ENCODE measurements around the gene GPR151.
"Not testable (repeated sequence)": the region's sequence is repeated elsewhere in the genome, so short reads cannot be mapped to it uniquely, and the experiment has no call there.

GPR151 gene

DNA sequence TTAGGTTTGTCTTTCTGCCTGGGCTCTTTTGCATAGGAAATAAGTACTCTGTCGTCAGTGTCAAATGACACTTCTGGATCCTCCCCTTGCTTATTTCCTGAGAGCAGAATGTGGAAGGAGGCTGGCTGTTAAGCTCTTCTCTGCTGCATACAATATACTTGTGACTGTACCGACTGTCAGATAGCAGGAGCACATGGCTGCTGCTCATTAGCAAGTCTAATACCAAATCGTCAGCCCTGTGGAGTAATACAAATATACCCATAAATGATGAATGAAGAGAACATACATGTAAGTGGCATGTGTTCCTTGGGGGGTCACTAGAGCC, at the start of gene GPR151:
Gene GPR151 (minus strand): TSS at position 40 of the 325 bp plus-strand sequence. CDS start 77 bp downstream, outside the sequence.
- no peak for TF ChIP-seq Cebpa-rat (IDR thresholded peaks at IDR 0.05)
- H3K4me1 ChIP-seq: peaks cover 13% of the 10 kb centered on the region; the same call in 1 of the 2 replicates
- no peak within 1 kb of the TSS for H3K9ac ChIP-seq
- no peaks in the 10 kb centered on the region for H3K27me3 ChIP-seq
- H3K4me2 ChIP-seq: no peak within 1 kb of the TSS; the same call in 1 of the 2 replicates
- H3K36me3 ChIP-seq: peaks cover 18% of the 10 kb centered on the region
- no peak within 1 kb of the TSS for H3K27ac ChIP-seq
- H3K9me3 ChIP-seq: no peaks in the 10 kb centered on the region
- no peaks in the 10 kb centered on the region for H4K20me1 ChIP-seq
- H3K4me3 ChIP-seq: no peak within 1 kb of the TSS

DNA sequence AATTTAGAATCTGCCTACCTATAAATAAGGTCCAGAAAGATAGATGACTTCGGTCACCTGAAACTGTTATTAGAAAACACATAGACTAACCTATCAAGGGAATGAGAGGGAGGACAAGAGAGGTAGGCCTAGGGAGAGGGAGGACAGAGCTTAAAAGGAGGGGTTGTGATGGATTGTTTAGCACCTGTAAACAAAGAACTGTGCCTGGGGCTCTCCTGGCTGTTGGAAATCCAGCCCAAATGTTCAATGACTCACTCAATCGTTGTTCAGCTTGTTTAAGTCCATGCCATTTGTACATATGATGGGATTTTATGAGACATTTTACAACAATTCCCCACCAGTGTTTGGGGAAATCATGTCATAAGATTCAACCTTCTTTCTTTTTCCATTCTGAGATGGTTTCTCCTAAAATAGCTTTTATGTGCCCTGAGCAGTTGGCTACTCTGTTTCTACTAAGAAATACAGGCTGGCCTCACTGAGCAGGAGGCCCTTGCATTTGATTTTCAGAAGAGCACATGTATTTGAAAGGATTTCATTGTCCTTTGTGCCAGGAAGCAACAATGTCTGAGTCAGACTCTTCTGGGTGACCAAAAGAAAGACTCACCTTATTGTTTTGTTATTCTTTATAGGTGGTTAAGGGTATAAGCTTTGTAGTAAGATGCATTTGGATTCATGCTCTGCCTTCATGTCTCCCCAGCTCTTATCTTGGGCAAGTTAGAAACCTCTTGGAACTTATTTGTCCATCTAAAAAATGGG, 48.2 kb upstream of the GPR151 start:
- Histone ChIP-seq H4K20me1 (no peaks in the 10 kb centered on the region), H3K36me3 (no peaks in the 10 kb centered on the region), H3K4me1 (no peaks in the 10 kb centered on the region), H3K4me3 (no peak overlapping the region), H3K9me3 (no peaks in the 10 kb centered on the region), H3K9ac (no peak overlapping the region), H3K4me2 (no peak overlapping the region), H3K27me3 (no peaks in the 10 kb centered on the region), H3K27ac (no peak overlapping the region)
- TF ChIP-seq Cebpa-rat (IDR thresholded peaks at IDR 0.05): no peak

DNA sequence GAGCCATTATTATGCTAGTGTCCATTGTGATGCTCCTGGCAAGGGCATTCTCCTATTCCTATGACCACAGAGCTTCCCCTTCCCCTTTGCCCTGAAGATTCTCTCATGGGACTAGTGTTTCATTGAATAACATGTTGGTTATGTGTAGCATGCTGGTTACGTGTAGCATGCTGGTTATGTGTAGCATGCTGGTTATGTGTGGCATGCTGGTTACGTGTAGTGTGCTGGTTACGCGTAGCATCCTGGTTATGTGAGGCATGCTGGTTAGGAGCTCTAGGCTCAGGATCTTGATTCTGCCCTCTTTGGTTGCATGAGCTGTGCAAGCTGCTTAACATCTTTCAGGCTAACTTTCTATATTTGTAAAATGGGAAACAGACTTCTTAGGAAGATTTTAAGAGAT, 46.5 kb upstream of the GPR151 start:
- no peak overlapping the region for H3K9ac ChIP-seq
- H3K27me3 ChIP-seq: no peaks in the 10 kb centered on the region
- no peaks in the 10 kb centered on the region for H4K20me1 ChIP-seq
- no peak for TF ChIP-seq Cebpa-rat (IDR thresholded peaks at IDR 0.05)
- no peak overlapping the region for H3K4me2 ChIP-seq
- no peaks in the 10 kb centered on the region for H3K4me1 ChIP-seq
- H3K36me3 ChIP-seq: no peaks in the 10 kb centered on the region
- no peak overlapping the region for H3K4me3 ChIP-seq
- no peaks in the 10 kb centered on the region for H3K9me3 ChIP-seq
- no peak overlapping the region for H3K27ac ChIP-seq

DNA sequence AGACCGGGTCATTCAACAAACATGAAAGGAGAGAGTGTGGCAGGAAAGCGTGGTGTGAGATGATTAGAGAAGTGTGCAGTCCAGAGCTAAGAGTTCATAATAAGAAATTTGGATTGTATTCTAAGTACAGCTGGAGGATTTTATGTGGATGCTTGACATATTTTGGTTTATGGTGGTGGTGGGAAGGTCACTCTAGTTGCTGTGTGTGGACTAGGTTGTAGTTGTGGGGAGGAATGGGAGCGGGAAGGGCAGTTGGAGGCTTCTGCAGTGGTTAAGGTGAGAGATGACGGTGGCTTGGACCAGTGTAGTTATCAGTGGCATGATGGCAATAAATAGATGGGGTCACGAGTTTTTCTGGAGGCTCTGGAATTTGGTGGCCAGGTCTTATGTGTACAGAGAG, 45.7 kb upstream of the GPR151 start:
- no peak overlapping the region for H3K27ac ChIP-seq
- no peak overlapping the region for H3K4me2 ChIP-seq
- H3K36me3 ChIP-seq: no peaks in the 10 kb centered on the region
- no peaks in the 10 kb centered on the region for H3K9me3 ChIP-seq
- no peaks in the 10 kb centered on the region for H4K20me1 ChIP-seq
- H3K4me1 ChIP-seq: no peaks in the 10 kb centered on the region
- no peak overlapping the region for H3K4me3 ChIP-seq
- H3K9ac ChIP-seq: no peak overlapping the region
- H3K27me3 ChIP-seq: no peaks in the 10 kb centered on the region
- TF ChIP-seq Cebpa-rat (IDR thresholded peaks at IDR 0.05): no peak

DNA sequence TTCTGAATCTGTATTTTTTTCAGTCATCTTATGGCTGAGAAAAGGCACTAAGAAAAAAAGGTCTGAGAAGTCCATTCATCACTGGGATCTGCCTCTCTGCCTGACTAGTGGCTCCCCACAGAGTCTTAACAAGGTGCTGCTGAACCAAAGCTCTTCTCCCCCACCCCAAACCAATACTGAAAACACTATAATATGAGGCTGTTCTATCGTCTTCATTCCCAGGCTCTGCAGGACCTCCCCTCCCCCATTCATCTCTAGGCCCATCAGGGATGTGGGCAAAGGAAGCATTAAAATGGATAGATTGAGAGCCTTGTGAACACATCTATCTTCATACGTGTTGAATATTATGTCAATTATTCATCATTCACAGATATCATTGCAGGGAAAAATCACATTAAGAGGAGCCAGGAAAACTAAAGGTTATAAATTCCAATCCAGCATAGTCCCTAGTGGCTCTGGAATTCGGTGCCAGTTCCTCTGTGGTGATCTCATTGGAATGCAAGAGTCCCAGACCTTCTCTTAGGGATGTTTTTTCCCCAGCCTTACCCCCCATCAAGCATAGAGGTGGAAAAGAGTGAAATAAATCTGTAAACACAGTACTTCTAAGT, 44.3 kb upstream of the GPR151 start:
- H3K9ac ChIP-seq: no peak overlapping the region
- TF ChIP-seq Cebpa-rat (IDR thresholded peaks at IDR 0.05): no peak

DNA sequence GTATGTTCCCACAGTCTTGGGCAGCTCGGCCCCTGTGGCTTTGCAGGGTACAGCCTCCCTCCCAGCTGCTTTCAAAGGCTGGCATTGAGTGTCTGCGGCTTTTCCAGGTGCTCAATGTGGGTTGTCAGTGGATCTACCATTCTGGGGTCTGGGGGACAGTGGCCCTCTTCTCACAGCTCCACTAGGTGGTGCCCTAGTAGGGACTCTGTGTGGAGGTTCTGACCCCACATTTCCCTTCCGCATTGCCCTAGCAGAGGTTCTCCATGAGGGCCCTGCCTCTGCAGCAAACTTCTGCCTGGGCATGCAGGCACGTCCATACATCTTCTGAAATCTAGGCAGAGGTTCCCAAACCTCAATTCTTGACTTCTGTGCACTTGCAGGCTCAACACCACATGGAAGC, 40.9 kb upstream of the GPR151 start:
- H3K4me2 ChIP-seq, H3K4me3 ChIP-seq, H3K27me3 ChIP-seq, H3K4me1 ChIP-seq, H4K20me1 ChIP-seq, H3K9me3 ChIP-seq, H3K9ac ChIP-seq, H3K36me3 ChIP-seq, H3K27ac ChIP-seq: not testable (repeated sequence)

More for the DNA sequence above, 44.3 kb upstream of the GPR151 start:
- no peaks in the 10 kb centered on the region for H3K4me1 ChIP-seq
- H3K4me2 ChIP-seq: no peak overlapping the region
- no peak overlapping the region for H3K27ac ChIP-seq
- H4K20me1 ChIP-seq: no peaks in the 10 kb centered on the region
- no peaks in the 10 kb centered on the region for H3K36me3 ChIP-seq
- H3K27me3 ChIP-seq: no peaks in the 10 kb centered on the region
- H3K4me3 ChIP-seq: no peak overlapping the region
- H3K9me3 ChIP-seq: no peaks in the 10 kb centered on the region; the same call in 1 of the 2 replicates

DNA sequence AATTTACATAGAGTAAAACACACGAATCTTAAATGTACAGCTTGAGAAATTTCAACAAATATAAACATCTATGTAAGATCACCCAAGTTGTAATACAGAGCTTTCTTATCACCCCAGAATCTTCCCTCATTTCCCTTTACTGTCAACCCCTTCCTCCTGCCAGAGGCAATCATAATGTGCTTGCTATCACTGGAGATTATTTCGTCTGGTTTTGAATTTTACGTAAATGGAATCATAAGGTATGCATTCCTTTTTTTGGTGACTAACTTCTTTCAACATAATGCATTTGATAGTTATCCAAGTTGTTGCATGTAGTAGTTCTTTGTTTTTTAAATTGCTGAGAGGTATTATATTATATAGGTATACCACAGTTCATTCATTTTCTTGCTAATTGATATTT, 37.5 kb upstream of the GPR151 start:
- Histone ChIP-seq H3K9me3 (no peaks in the 10 kb centered on the region; the same call in 1 of the 2 replicates), H3K27me3 (no peaks in the 10 kb centered on the region), H3K4me3 (no peak overlapping the region), H3K27ac (no peak overlapping the region), H4K20me1 (no peaks in the 10 kb centered on the region), H3K4me2 (no peak overlapping the region), H3K9ac (no peak overlapping the region), H3K36me3 (no peaks in the 10 kb centered on the region), H3K4me1 (no peaks in the 10 kb centered on the region)
- TF ChIP-seq Cebpa-rat (IDR thresholded peaks at IDR 0.05): no peak

DNA sequence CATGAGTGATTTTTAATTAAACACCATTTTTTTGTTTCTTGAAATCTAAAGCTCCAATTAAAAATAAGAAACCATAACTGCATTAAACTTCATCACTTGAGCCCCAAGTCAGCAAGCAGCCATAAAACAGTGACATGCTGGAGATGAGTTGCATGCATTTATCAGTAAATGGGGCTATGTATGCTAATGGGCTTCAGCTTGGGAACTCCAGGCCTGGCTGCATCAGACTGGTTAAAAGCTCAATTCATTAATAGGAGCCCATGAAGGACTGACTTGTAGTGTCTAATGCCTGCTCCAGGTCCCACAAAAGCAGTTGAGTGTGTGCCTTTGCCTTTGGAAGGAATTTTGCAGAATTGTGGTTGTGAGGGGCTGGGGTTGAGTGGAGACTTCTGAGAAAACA, 33.6 kb upstream of the GPR151 start:
- H3K27ac ChIP-seq: no peak overlapping the region
- H3K9ac ChIP-seq: no peak overlapping the region
- no peak overlapping the region for H3K4me2 ChIP-seq
- TF ChIP-seq Cebpa-rat (IDR thresholded peaks at IDR 0.05): no peak
- H3K4me1 ChIP-seq: no peaks in the 10 kb centered on the region
- no peaks in the 10 kb centered on the region for H3K36me3 ChIP-seq
- no peaks in the 10 kb centered on the region for H3K9me3 ChIP-seq
- H3K27me3 ChIP-seq: no peaks in the 10 kb centered on the region
- H4K20me1 ChIP-seq: no peaks in the 10 kb centered on the region
- no peak overlapping the region for H3K4me3 ChIP-seq

DNA sequence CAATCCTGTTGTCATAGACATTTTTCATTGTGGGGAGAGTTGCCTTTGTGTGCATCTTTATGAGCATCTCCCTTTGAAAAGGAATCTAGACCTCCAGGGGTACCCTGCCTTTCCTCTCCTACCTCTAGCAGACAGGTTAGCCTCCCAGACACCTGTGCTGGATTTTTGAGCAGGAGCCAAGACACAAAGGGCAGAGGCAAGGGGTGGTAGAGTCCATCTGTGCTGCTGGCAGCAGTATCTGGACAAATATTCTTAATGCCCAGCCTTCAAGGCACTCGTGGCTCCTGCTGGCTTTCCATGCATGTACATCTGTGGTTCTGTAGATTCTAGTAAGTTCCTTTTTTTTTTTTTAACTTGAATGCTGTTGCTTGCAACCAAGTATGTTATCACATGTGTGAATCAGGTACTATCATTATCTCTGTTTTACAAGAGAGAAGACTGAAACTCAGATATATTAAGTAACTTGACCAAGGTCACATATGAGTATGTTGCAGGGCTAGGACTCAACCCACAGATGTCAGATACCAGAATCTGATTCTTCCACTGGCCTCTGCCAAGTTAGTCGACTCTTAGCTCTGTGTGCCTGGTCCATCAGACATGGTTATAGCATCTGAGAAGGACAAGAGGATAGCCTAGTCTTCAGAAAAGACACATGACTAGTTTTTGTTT, 32.9 kb upstream of the GPR151 start:
- no peak overlapping the region for H3K27ac ChIP-seq
- H3K4me1 ChIP-seq: no peaks in the 10 kb centered on the region
- H3K9ac ChIP-seq: no peak overlapping the region
- H3K9me3 ChIP-seq: no peaks in the 10 kb centered on the region
- no peaks in the 10 kb centered on the region for H3K27me3 ChIP-seq
- no peaks in the 10 kb centered on the region for H4K20me1 ChIP-seq
- TF ChIP-seq Cebpa-rat (IDR thresholded peaks at IDR 0.05): no peak
- no peak overlapping the region for H3K4me2 ChIP-seq
- H3K4me3 ChIP-seq: no peak overlapping the region
- H3K36me3 ChIP-seq: no peaks in the 10 kb centered on the region

DNA sequence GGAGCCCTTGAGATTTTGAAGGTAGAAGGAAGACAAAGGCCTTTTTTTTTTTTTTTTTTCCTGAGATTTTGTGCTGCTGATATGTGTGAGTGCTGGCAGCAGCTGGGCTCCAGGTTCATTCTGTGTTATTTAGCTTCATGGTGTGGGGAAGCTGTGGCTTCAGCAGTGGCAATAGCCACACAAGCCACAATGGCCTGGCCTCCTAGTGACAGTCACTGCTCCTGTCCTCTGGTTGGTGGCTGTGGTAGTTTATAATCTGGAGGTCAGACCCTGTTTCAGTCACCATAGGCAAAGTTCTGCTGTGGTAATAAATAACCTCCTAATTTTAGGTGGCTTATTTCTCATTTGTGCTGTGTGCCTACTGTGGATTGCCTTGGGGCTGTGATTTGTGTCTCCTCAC, 28.2 kb upstream of the GPR151 start:
- TF ChIP-seq Cebpa-rat (IDR thresholded peaks at IDR 0.05): no peak
- Histone ChIP-seq H3K9ac (no peak overlapping the region), H3K4me1 (no peaks in the 10 kb centered on the region)

More for the DNA sequence above, 28.2 kb upstream of the GPR151 start:
- Histone ChIP-seq H4K20me1 (no peaks in the 10 kb centered on the region), H3K27me3 (no peaks in the 10 kb centered on the region), H3K36me3 (no peaks in the 10 kb centered on the region), H3K4me2 (no peak overlapping the region), H3K27ac (no peak overlapping the region), H3K9me3 (no peaks in the 10 kb centered on the region), H3K4me3 (no peak overlapping the region)
